GM12878 (cell line): ENCODE results near the gene MSANTD4. TPM values are rescaled to one million over a fixed set of nuclear protein-coding genes. Genes with fewer than 3 reads are reported as not detected.

Source experiments
- ATAC-seq: fragments of 200-7000 bp; cut with Tn5 transposase; 3 replicates; pipeline ENCODE4 v1.9.1; 2020; ENCODE audit warnings: mild to moderate bottlenecking, moderate library complexity
- BruUV-seq: library from RNA; stranded (reverse); fragments of 400-500 nt; replicated peaks from 2 replicates; lab custom pipeline; 2021; lab: Mats Ljungman, UMichigan
- CTCF ChIA-PET: fragments of 300-600 bp; sonication (Branson Sonifier 250); formaldehyde crosslinking; extraction: SDS; loops from one replicate; lab custom pipeline; 2021; ENCODE audit warnings: inconsistent platforms; lab: Yijun Ruan, JAX
- POLR2A ChIA-PET: fragments of 350-600 bp; formaldehyde crosslinking; extraction: SDS; loops from one replicate; lab custom pipeline; 2021; ENCODE audit warnings: inconsistent platforms; lab: Charles Lee
- RAD21 ChIA-PET: fragments of 300-600 bp; sonication (Branson Sonifier 250); formaldehyde crosslinking; loops from one replicate; lab custom pipeline; 2023; ENCODE audit warnings: antibody characterized with exemption; ENCODE audit not compliant: unreplicated experiment; lab: Charles Lee
- SMC1A ChIA-PET: fragments of 300-600 bp; sonication (Branson Sonifier 250); formaldehyde crosslinking; loops from one replicate; lab custom pipeline; 2023; ENCODE audit not compliant: unreplicated experiment, uncharacterized antibody; lab: Charles Lee
- DNase-seq: peaks from one replicate; pipeline ENCODE4 v3.0.0-alpha.2; 2011; ENCODE audit warnings: low read depth, low spot score
- FAIRE-seq: peaks from 3 replicates; lab custom pipeline; 2011; peaks lifted over from hg19 to GRCh38; lab: Jason Lieb, UNC
- H2AFZ ChIP-seq: 2 replicates; pipeline ENCODE4 v1.6.0; 2011; ENCODE audit warnings: low read depth, low read length, control low read depth; ENCODE audit not compliant: control insufficient read depth
- H3K27ac ChIP-seq: 2 replicates; pipeline ENCODE4 v1.5.1; 2011; ENCODE audit warnings: control low read depth; ENCODE audit not compliant: control insufficient read depth, insufficient read depth
- H3K27me3 ChIP-seq, 2 experiments: replicated peaks in 1 of 2; 2 replicates each; pipeline versions ENCODE4 v1.6.0 to v1.6.1; 2011; ENCODE audit warnings: low read length in 1 of 2; ENCODE audit not compliant: control insufficient read depth in 2 of 2, insufficient read depth in 2 of 2
- H3K36me3 ChIP-seq, 2 experiments: 2 replicates each; pipeline ENCODE4 v1.5.1; 2011; ENCODE audit warnings: low read length in 1 of 2; ENCODE audit not compliant: control insufficient read depth in 2 of 2, insufficient read depth in 2 of 2
- H3K4me1 ChIP-seq: 2 replicates; pipeline ENCODE4 v1.6.1; 2011; ENCODE audit warnings: mild to moderate bottlenecking, low read length, moderate library complexity, mixed read lengths; ENCODE audit not compliant: control insufficient read depth, insufficient read depth
- H3K4me2 ChIP-seq: 2 replicates; pipeline ENCODE4 v1.6.0; 2011; ENCODE audit warnings: control low read depth; ENCODE audit not compliant: control insufficient read depth, insufficient read depth
- H3K4me3 ChIP-seq: fragments of 200-600 bp; sonication (generic); 2 replicates; pipeline ENCODE4 v1.5.1; 2016
- H3K79me2 ChIP-seq: 2 replicates; pipeline ENCODE4 v1.6.0; 2011; ENCODE audit warnings: low read length; ENCODE audit not compliant: control insufficient read depth, insufficient read depth
- H3K9ac ChIP-seq: 2 replicates; pipeline ENCODE4 v1.8.0; 2011; ENCODE audit warnings: low read length, control low read depth, mixed read lengths; ENCODE audit not compliant: control insufficient read depth, insufficient read depth
- H3K9me3 ChIP-seq: replicated peaks from 3 replicates; pipeline ENCODE4 v1.5.1; 2011; ENCODE audit warnings: mild to moderate bottlenecking, low read length; ENCODE audit not compliant: control insufficient read depth, insufficient read depth
- H4K20me1 ChIP-seq: 2 replicates; pipeline ENCODE4 v1.6.0; 2011; ENCODE audit not compliant: control insufficient read depth, insufficient read depth
- CBX5 ChIP-seq: sonication (generic); IDR thresholded peaks from 2 replicates; pipeline ENCODE4 v1.6.1; 2016; ENCODE audit warnings: low read depth, moderate library complexity, mild to moderate bottlenecking, inconsistent platforms
- CREB1 ChIP-seq: IDR thresholded peaks from 2 replicates; pipeline ENCODE4 v1.6.1; 2012; ENCODE audit warnings: low read depth, mild to moderate bottlenecking, inconsistent platforms
- IKZF2 ChIP-seq, 2 experiments: fragments of 450-650 bp; IDR thresholded peaks; 2 replicates each; pipeline ENCODE4 v1.6.1; 2017; ENCODE audit warnings: mild to moderate bottlenecking in 2 of 2, moderate library complexity in 2 of 2
- KAT2A ChIP-seq: conservative IDR thresholded peaks from 2 replicates; pipeline ENCODE4 v1.6.1; 2011; ENCODE audit warnings: low read depth, low read length; ENCODE audit not compliant: control insufficient read depth
- NBN ChIP-seq: fragments of 450-650 bp; IDR thresholded peaks from 2 replicates; pipeline ENCODE4 v1.6.1; 2016
- SUZ12 ChIP-seq: fragments of 200-600 bp; sonication (generic); IDR thresholded peaks from one replicate; pipeline ENCODE4 v1.6.1; 2018; ENCODE audit warnings: antibody characterized with exemption, mild to moderate bottlenecking; ENCODE audit not compliant: unreplicated experiment
- WRNIP1 ChIP-seq: IDR thresholded peaks from 2 replicates; pipeline ENCODE4 v1.6.1; 2011; ENCODE audit warnings: low read depth, low read length, improper control_type of control experiment, borderline replicate concordance
- ZNF622 ChIP-seq: fragments of 450-650 bp; IDR thresholded peaks from 2 replicates; pipeline ENCODE4 v1.6.1; 2017; ENCODE audit warnings: mild to moderate bottlenecking, inconsistent platforms
- ZZZ3 ChIP-seq: IDR thresholded peaks from 2 replicates; pipeline ENCODE4 v1.6.1; 2011; ENCODE audit warnings: low read depth; ENCODE audit not compliant: control insufficient read depth, insufficient read length
- WGBS: methylation state at CpG from one replicate; pipeline ENCODE4 v1.1.6; 2016; ENCODE audit warnings: low lambda C conversion rate; ENCODE audit not compliant: insufficient replicate concordance, insufficient coverage; ENCODE audit errors: missing lambda C conversion rate; 5-methylcytosine and 5-hydroxymethylcytosine counted together
- in situ Hi-C: fragments of 300-500 bp; cut with MboI; formaldehyde crosslinking; loops from 9 replicates; pipeline ENCODE4 v1.14.3; 2018; ENCODE audit warnings: mixed read lengths
- intact Hi-C: fragments of 100-400 bp; cut with micrococcal nuclease; formaldehyde crosslinking; loops from one replicate; pipeline ENCODE4 v1.14.2; 2022; ENCODE audit not compliant: unreplicated experiment
- polyA plus RNA-seq, 11 experiments: library from polyadenylated mRNA; depleted of rRNA in 4 of 11; unstranded in 6 of 11; stranded (reverse) in 5 of 11; fragments of >200 nt; fragmentation: Nextera tagmentation in 4 of 11; fragmentation: Illumina TruSeq in 1 of 11; extraction: Ambion mirVana in 4 of 11; extraction: Trizol in 1 of 11; gene quantifications; 1 replicate in 1 of 11; 2 replicates in 10 of 11; pipeline versions ENCODE4 v1.2.1 to v1.2.3, GENCODE V29; 2011 to 2016; ENCODE audit warnings: inconsistent platforms in 2 of 11, missing spikeins in 2 of 11, low read depth in 1 of 11
- total RNA-seq, 4 experiments: library from RNA; depleted of rRNA in 3 of 4; stranded (reverse); fragments of >200 nt in 3 of 4; fragmentation: Illumina TruSeq in 1 of 4; extraction: Trizol in 1 of 4; gene quantifications; 2 replicates each; pipeline versions ENCODE4 v1.2.1 to v1.2.3, GENCODE V29; 2013 to 2021
- TF ChIP-seq, protein P1 (sequence below): fragments of 450-650 bp; formaldehyde crosslinking; IDR thresholded peaks from 2 replicates; pipeline ENCODE4 v1.5.0; 2022; ENCODE audit warnings: mild to moderate bottlenecking, missing genetic modification characterization
- TF ChIP-seq, protein P2 (sequence below): fragments of 150-350 bp; IDR thresholded peaks from 2 replicates; pipeline ENCODE4 v1.6.1; 2016; ENCODE audit warnings: low read depth, low read length

The MSANTD4 gene
- total and polyA plus RNA-seq, 10 of the 15 experiments (the other 5 are each of a cell fraction or from before 2014, with no cell fraction given): 8.7 to 23.9 (median 16.0) TPM

DNA sequence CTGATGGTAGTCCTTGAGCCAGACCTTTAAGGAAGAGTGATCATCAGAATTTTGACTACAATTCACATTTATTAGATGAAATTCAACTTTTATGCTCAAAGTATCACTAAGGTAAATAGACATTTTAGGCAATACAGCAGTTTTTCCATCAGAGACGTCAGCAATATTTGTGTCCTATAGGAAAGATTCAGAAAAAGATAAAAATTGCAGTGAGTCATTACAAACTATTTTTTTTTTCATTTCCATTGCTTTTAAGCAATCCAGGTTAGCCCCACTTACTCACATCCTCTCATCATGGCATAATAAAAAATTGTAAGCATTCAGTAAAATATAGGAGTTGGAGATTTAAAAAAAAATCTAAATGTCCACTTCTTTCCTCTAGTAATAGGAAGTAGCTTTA lies 46.9 kb downstream of the MSANTD4 start:
- H3K9me3 ChIP-seq: no peaks in the 10 kb centered on the region
- no peaks in the 10 kb centered on the region for H3K36me3 ChIP-seq
- H2AFZ ChIP-seq: no peak overlapping the region
- ATAC-seq: no peak
- in situ Hi-C loops (no loop called here), intact Hi-C loops (no loop called here)
- H3K9ac ChIP-seq: no peak overlapping the region
- DNase-seq: no peak
- no peak overlapping the region for H3K4me2 ChIP-seq
- no peaks in the 10 kb centered on the region for H3K4me1 ChIP-seq
- H3K79me2 ChIP-seq: no peaks in the 10 kb centered on the region
- ChIA-PET POLR2A (no interaction called here), CTCF (no interaction called here), RAD21 (no interaction called here), SMC1A (interaction anchor here (1.4 kb wide), 1 partner anchor 32 kb away, joined by 4 read pairs; no protein-coding TSS in a partner anchor)
- FAIRE-seq: no peak
- no peak overlapping the region for H3K27ac ChIP-seq
- BruUV-seq: no TSS peak
- H4K20me1 ChIP-seq: no peaks in the 10 kb centered on the region
- H3K4me3 ChIP-seq: no peak overlapping the region
- no peak for TF ChIP-seq ZZZ3
- TF ChIP-seq, protein P1, sequence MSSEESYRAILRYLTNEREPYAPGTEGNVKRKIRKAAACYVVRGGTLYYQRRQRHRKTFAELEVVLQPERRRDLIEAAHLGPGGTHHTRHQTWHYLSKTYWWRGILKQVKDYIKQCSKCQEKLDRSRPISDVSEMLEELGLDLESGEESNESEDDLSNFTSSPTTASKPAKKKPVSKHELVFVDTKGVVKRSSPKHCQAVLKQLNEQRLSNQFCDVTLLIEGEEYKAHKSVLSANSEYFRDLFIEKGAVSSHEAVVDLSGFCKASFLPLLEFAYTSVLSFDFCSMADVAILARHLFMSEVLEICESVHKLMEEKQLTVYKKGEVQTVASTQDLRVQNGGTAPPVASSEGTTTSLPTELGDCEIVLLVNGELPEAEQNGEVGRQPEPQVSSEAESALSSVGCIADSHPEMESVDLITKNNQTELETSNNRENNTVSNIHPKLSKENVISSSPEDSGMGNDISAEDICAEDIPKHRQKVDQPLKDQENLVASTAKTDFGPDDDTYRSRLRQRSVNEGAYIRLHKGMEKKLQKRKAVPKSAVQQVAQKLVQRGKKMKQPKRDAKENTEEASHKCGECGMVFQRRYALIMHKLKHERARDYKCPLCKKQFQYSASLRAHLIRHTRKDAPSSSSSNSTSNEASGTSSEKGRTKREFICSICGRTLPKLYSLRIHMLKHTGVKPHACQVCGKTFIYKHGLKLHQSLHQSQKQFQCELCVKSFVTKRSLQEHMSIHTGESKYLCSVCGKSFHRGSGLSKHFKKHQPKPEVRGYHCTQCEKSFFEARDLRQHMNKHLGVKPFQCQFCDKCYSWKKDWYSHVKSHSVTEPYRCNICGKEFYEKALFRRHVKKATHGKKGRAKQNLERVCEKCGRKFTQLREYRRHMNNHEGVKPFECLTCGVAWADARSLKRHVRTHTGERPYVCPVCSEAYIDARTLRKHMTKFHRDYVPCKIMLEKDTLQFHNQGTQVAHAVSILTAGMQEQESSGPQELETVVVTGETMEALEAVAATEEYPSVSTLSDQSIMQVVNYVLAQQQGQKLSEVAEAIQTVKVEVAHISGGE (CRISPR knock-in tag): no peak
- H3K27me3 ChIP-seq: no peaks in the 10 kb centered on the region
- WGBS: 69% methylated on average over 1 of the region's 1 CpG

DNA sequence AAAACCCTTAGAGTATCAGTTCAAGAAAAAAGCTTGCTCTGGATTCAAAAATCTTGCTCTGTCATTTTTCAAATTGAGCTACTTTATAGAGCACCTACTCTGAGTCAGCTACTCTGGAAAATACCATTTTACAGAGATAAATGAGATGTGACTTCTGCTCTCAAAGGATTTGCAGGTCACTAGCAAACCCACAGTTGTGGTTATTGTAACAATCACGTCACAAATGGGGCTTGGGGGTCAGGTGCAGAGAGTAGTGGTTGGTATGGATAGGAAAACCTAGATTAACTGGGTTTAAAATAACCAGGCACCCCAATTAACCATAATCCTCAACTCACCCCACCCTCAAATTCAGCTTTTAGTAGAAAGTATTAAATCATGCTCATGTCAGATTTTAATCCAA lies 52.3 kb downstream of the MSANTD4 start:
- H4K20me1 ChIP-seq: no peaks in the 10 kb centered on the region
- H3K9me3 ChIP-seq: no peaks in the 10 kb centered on the region
- in situ Hi-C loops (no loop called here), intact Hi-C loops (no loop called here)
- ChIA-PET SMC1A (interaction anchor here (1.4 kb wide), 1 partner anchor 45 kb away, joined by 3 read pairs; no protein-coding TSS in a partner anchor), RAD21 (no interaction called here), CTCF (interaction anchor here (1.0 kb wide), 1 partner anchor 460 kb away, joined by 3 read pairs; no protein-coding TSS in a partner anchor), POLR2A (no interaction called here)
- no peaks in the 10 kb centered on the region for H3K79me2 ChIP-seq
- no peak for DNase-seq
- H3K27me3 ChIP-seq: no peaks in the 10 kb centered on the region
- H3K4me1 ChIP-seq: no peaks in the 10 kb centered on the region
- no peaks in the 10 kb centered on the region for H3K36me3 ChIP-seq
- H2AFZ ChIP-seq: no peak overlapping the region
- no peak overlapping the region for H3K4me3 ChIP-seq
- BruUV-seq: no TSS peak
- H3K27ac ChIP-seq: no peak overlapping the region
- 0% methylated on average over 1 of the region's 1 CpG for WGBS
- ATAC-seq: peak; percentile 33
- no peak for FAIRE-seq
- H3K9ac ChIP-seq: no peak overlapping the region
- no peak overlapping the region for H3K4me2 ChIP-seq
- TF ChIP-seq CREB1 (no peak), NBN (no peak), SUZ12 (no peak), IKZF2 (IDR thresholded peaks at IDR 0.05) (no peak), KAT2A (no peak), ZNF622 (no peak), CBX5 (no peak), WRNIP1 (no peak)
- TF ChIP-seq, protein P2, sequence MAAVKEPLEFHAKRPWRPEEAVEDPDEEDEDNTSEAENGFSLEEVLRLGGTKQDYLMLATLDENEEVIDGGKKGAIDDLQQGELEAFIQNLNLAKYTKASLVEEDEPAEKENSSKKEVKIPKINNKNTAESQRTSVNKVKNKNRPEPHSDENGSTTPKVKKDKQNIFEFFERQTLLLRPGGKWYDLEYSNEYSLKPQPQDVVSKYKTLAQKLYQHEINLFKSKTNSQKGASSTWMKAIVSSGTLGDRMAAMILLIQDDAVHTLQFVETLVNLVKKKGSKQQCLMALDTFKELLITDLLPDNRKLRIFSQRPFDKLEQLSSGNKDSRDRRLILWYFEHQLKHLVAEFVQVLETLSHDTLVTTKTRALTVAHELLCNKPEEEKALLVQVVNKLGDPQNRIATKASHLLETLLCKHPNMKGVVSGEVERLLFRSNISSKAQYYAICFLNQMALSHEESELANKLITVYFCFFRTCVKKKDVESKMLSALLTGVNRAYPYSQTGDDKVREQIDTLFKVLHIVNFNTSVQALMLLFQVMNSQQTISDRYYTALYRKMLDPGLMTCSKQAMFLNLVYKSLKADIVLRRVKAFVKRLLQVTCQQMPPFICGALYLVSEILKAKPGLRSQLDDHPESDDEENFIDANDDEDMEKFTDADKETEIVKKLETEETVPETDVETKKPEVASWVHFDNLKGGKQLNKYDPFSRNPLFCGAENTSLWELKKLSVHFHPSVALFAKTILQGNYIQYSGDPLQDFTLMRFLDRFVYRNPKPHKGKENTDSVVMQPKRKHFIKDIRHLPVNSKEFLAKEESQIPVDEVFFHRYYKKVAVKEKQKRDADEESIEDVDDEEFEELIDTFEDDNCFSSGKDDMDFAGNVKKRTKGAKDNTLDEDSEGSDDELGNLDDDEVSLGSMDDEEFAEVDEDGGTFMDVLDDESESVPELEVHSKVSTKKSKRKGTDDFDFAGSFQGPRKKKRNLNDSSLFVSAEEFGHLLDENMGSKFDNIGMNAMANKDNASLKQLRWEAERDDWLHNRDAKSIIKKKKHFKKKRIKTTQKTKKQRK: no peak
